HCT116 (cell line): ENCODE results near the gene EML3. TPM values are rescaled to one million over a fixed set of nuclear protein-coding genes. Genes with fewer than 3 reads are reported as not detected.

Experiments
- ATAC-seq: fragments of 200-7000 bp; cut with Tn5 transposase; 2 replicates; pipeline ENCODE4 v1.9.1; 2020; ENCODE audit warnings: mild to moderate bottlenecking, moderate library complexity
- BruUV-seq: library from RNA; stranded (reverse); fragments of 400-500 nt; replicated peaks from 2 replicates; lab custom pipeline; 2021; lab: Mats Ljungman, UMichigan
- CTCF ChIA-PET: fragments of 300-600 bp; sonication (Branson Sonifier 250); formaldehyde crosslinking; loops from one replicate; lab custom pipeline; 2021; ENCODE audit warnings: antibody characterized with exemption; lab: Charles Lee
- POLR2A ChIA-PET: fragments of 300-600, 350-600 bp; sonication (Branson Sonifier 250); formaldehyde crosslinking; loops from one replicate; lab custom pipeline; 2021; ENCODE audit warnings: antibody characterized with exemption; lab: Charles Lee
- RAD21 ChIA-PET, 2 experiments: fragments of 300-600 bp; sonication (Branson Sonifier 250); formaldehyde crosslinking; loops; one replicate each; lab custom pipeline; 2023; ENCODE audit warnings: low total read pairs in 2 of 2; ENCODE audit not compliant: uncharacterized antibody in 2 of 2, unreplicated experiment in 2 of 2, low non-redundant PET in 1 of 2; lab: Charles Lee
- DNase-seq: peaks from one replicate; pipeline ENCODE4 v3.0.0-alpha.2; 2010; ENCODE audit warnings: low read depth, low spot score
- H2AFZ ChIP-seq: fragments of 200-600 bp; shearing (Covaris generic), sonication (generic); 2 replicates; pipeline ENCODE4 v1.6.1; 2017; ENCODE audit warnings: low read depth, mixed run types, mixed read lengths, antibody characterized with exemption, low read length; ENCODE audit not compliant: poor library complexity, severe bottlenecking
- H3K27ac ChIP-seq: 2 replicates; pipeline ENCODE4 v1.5.1; 2012; ENCODE audit warnings: low read depth, low read length
- H3K27me3 ChIP-seq: fragments of 200-600 bp; sonication (generic); 2 replicates; pipeline ENCODE4 v1.6.1; 2016; ENCODE audit warnings: mixed run types, low read length, mixed read lengths; ENCODE audit not compliant: insufficient read depth
- H3K36me3 ChIP-seq, 2 experiments: fragments of 200-500 bp in 1 of 2; fragments of 200-600 bp in 1 of 2; sonication (Bioruptor generic) in 1 of 2; sonication (generic) in 1 of 2; 2 replicates each; pipeline versions ENCODE4 v1.5.1 to v1.6.1; 2014 to 2016; ENCODE audit warnings: low read length in 2 of 2, inconsistent platforms in 1 of 2, mixed read lengths in 1 of 2, mixed run types in 1 of 2; ENCODE audit not compliant: insufficient read depth in 2 of 2, control insufficient read depth in 1 of 2
- H3K4me1 ChIP-seq, 2 experiments: fragments of 200-600 bp in 1 of 2; sonication (generic) in 1 of 2; 2 replicates each; pipeline versions ENCODE4 v1.5.1 to v1.6.1; 2012 to 2017; ENCODE audit warnings: low read length in 2 of 2, inconsistent platforms in 1 of 2, mild to moderate bottlenecking in 1 of 2, mixed read lengths in 1 of 2, mixed run types in 1 of 2, moderate library complexity in 1 of 2; ENCODE audit not compliant: insufficient read depth in 2 of 2, control insufficient read depth in 1 of 2
- H3K4me2 ChIP-seq: fragments of 200-600 bp; sonication (generic); 2 replicates; pipeline ENCODE4 v1.6.1; 2017; ENCODE audit warnings: mixed run types, low read length, mixed read lengths
- H3K4me3 ChIP-seq, 2 experiments: fragments of 200-600 bp in 1 of 2; sonication (generic) in 1 of 2; replicated peaks in 1 of 2; 2 replicates each; pipeline ENCODE4 v1.5.1; 2011 to 2016; ENCODE audit warnings: low read length in 2 of 2, control low read depth in 1 of 2, low read depth in 1 of 2, mild to moderate bottlenecking in 1 of 2, mixed read lengths in 1 of 2, mixed run types in 1 of 2
- H3K79me2 ChIP-seq: fragments of 200-600 bp; sonication (generic); 2 replicates; pipeline ENCODE4 v1.6.1; 2017; ENCODE audit warnings: mild to moderate bottlenecking, mixed run types, low read length, moderate library complexity, mixed read lengths; ENCODE audit not compliant: insufficient read depth
- H3K9ac ChIP-seq: fragments of 200-600 bp; sonication (generic); 2 replicates; pipeline ENCODE4 v1.6.1; 2016; ENCODE audit warnings: low read length, mixed read lengths
- H3K9me2 ChIP-seq: fragments of 200-600 bp; sonication (generic), shearing (Covaris generic); 2 replicates; pipeline ENCODE4 v1.6.1; 2017; ENCODE audit warnings: mixed run types, mild to moderate bottlenecking, moderate library complexity; ENCODE audit not compliant: insufficient read depth
- H3K9me3 ChIP-seq, 2 experiments: fragments of 200-500 bp in 1 of 2; fragments of 200-600 bp in 1 of 2; sonication (Bioruptor generic) in 1 of 2; sonication (generic) in 1 of 2; 2 replicates each; pipeline ENCODE4 v1.6.1; 2014 to 2017; ENCODE audit warnings: low read length in 2 of 2, mixed read lengths in 2 of 2, inconsistent platforms in 1 of 2, low read depth in 1 of 2, mild to moderate bottlenecking in 1 of 2, mixed run types in 1 of 2, moderate library complexity in 1 of 2; ENCODE audit not compliant: control insufficient read depth in 1 of 2, insufficient read depth in 1 of 2
- H4K20me1 ChIP-seq: fragments of 200-600 bp; sonication (generic), shearing (Covaris generic); 2 replicates; pipeline ENCODE4 v1.6.1; 2017; ENCODE audit warnings: mixed run types, mild to moderate bottlenecking, moderate library complexity; ENCODE audit not compliant: insufficient read depth
- CBX3 ChIP-seq: IDR thresholded peaks from 2 replicates; pipeline ENCODE4 v1.6.1; 2012; ENCODE audit warnings: low read depth
- EZH2 ChIP-seq: fragments of 200-600 bp; sonication (generic); IDR thresholded peaks from 2 replicates; pipeline ENCODE4 v1.6.1; 2017; ENCODE audit warnings: antibody characterized with exemption, mixed run types
- JUND ChIP-seq: IDR thresholded peaks from 2 replicates; pipeline ENCODE4 v1.6.1; 2012
- POLR2AphosphoS5 ChIP-seq: IDR thresholded peaks from 2 replicates; pipeline ENCODE4 v1.6.1; 2011; ENCODE audit warnings: mild to moderate bottlenecking, low read depth, low read length, moderate library complexity
- RAD21 ChIP-seq: IDR thresholded peaks from 2 replicates; pipeline ENCODE4 v1.6.1; 2012; ENCODE audit warnings: low read depth, mild to moderate bottlenecking
- ZFX ChIP-seq: fragments of 450-650 bp; IDR thresholded peaks from 2 replicates; pipeline ENCODE4 v1.6.1; 2017
- ZNF274 ChIP-seq: fragments of 200-500 bp; sonication (Bioruptor generic); IDR thresholded peaks from 2 replicates; pipeline ENCODE4 v1.6.1; 2014; ENCODE audit warnings: mild to moderate bottlenecking, low read depth, low read length, inconsistent platforms
- intact Hi-C: fragments of 100-400 bp; cut with micrococcal nuclease; formaldehyde crosslinking; loops from 2 replicates; pipeline ENCODE4 v1.10.0; 2022
- total RNA-seq: library from RNA; stranded (reverse); gene quantifications from one replicate; pipeline ENCODE4 v1.2.1, GENCODE V29; 2021; ENCODE audit not compliant: unreplicated experiment
- TF ChIP-seq, protein P1 (sequence below): IDR thresholded peaks from 2 replicates; pipeline ENCODE4 v1.6.1; 2012
- TF ChIP-seq, protein P2 (sequence below), 3 experiments: fragments of 200-600 bp in 1 of 3; sonication (generic) in 1 of 3; IDR thresholded peaks in 2 of 3; conservative IDR thresholded peaks in 1 of 3; 2 replicates each; pipeline ENCODE4 v1.5.1; 2012 to 2017; ENCODE audit warnings: low read depth in 2 of 3, low read length in 2 of 3, antibody characterized with exemption in 1 of 3, borderline replicate concordance in 1 of 3, control low read depth in 1 of 3, mild to moderate bottlenecking in 1 of 3, mixed read lengths in 1 of 3, mixed run types in 1 of 3, moderate library complexity in 1 of 3; ENCODE audit not compliant: insufficient read depth in 1 of 3
- TF ChIP-seq, protein P3 (sequence below): IDR thresholded peaks from 2 replicates; pipeline ENCODE4 v1.6.1; 2011; ENCODE audit warnings: mild to moderate bottlenecking, low read length, moderate library complexity; ENCODE audit not compliant: insufficient replicate concordance; ENCODE audit errors: extremely low read depth
- TF ChIP-seq, protein P4 (sequence below): IDR thresholded peaks from 2 replicates; pipeline ENCODE4 v1.6.1; 2012

The EML3 gene
- total RNA-seq, 1 experiment from 2014 or later, result 124 TPM

DNA sequence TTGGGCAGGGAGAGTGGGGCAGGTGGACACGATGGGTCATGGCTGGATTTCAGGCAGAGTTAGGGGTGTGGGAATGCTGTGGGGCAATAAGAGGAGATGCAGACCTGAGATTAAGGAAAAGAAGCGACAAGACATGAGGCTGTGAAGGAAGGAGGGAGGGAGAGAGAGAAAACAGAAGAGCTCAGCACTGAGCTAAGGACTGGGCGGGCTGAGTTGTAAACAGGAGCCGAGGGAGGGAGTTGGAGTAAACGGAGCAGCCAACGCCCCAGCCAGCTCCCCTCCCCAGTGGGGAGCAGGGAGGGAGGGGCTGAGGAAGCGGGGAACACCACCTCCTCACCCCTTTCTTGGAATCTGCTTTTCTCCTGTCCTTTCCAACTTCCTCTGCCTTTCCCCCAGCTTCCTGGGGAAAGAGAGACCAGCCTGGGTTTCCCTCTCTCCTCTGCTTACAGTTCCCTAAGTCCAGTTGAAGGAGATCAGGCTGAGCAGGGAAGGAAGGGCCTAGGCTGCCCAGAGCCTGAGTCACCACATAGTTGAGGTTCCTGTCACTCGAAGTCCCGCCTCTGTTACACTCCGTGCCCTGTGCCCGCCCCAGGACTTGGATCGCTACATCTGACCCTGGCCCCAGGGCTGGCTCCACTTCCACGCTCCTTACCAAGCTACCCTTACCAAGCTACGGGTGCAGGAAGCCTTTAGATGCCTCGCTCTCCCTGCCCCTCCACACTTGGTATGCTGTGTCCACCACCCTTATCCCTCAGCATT, 59.3 kb downstream of the EML3 start:
- intact Hi-C loops, result no loop called here
- ChIA-PET CTCF (interaction anchor here (1.0 to 3.8 kb wide), 4 partner anchors 10 to 158 kb away, joined by 3 to 39 read pairs (median 20); partner anchors contain the start of gene TUT1), POLR2A (interaction anchor here (0.9 to 2.1 kb wide), 14 partner anchors 8 to 288 kb away, joined by 3 to 15 read pairs (median 5); partner anchors contain the start of genes B3GAT3, C11orf98, CSKMT and EEF1G), RAD21 (interaction anchor here (1.1 to 2.3 kb wide), 4 partner anchors 9 to 128 kb away, joined by 3 to 8 read pairs (median 4); no protein-coding TSS in a partner anchor)
- ATAC-seq, result peak; percentile 78
- peak overlapping the region; percentile 94 for H3K4me2 ChIP-seq
- no peaks in the 10 kb centered on the region for H4K20me1 ChIP-seq
- TF ChIP-seq, protein P1, sequence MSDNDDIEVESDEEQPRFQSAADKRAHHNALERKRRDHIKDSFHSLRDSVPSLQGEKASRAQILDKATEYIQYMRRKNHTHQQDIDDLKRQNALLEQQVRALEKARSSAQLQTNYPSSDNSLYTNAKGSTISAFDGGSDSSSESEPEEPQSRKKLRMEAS, result no peak
- TF ChIP-seq ZNF274 (no peak), ZFX (no peak), CBX3 (no peak), POLR2AphosphoS5 (peak; percentile 68), JUND (no peak), EZH2 (no peak), RAD21 (no peak)
- TF ChIP-seq, protein P2, sequence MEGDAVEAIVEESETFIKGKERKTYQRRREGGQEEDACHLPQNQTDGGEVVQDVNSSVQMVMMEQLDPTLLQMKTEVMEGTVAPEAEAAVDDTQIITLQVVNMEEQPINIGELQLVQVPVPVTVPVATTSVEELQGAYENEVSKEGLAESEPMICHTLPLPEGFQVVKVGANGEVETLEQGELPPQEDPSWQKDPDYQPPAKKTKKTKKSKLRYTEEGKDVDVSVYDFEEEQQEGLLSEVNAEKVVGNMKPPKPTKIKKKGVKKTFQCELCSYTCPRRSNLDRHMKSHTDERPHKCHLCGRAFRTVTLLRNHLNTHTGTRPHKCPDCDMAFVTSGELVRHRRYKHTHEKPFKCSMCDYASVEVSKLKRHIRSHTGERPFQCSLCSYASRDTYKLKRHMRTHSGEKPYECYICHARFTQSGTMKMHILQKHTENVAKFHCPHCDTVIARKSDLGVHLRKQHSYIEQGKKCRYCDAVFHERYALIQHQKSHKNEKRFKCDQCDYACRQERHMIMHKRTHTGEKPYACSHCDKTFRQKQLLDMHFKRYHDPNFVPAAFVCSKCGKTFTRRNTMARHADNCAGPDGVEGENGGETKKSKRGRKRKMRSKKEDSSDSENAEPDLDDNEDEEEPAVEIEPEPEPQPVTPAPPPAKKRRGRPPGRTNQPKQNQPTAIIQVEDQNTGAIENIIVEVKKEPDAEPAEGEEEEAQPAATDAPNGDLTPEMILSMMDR (IDR thresholded peaks at IDR 0.05 in 2 of 3, conservative IDR thresholded peaks at IDR 0.05 in 1 of 3; ENCODE audit: borderline replicate concordance in 1 of 3, insufficient read depth in 1 of 3, low read depth in 2 of 3, low read length in 2 of 3), result no peak
- TF ChIP-seq, protein P3, sequence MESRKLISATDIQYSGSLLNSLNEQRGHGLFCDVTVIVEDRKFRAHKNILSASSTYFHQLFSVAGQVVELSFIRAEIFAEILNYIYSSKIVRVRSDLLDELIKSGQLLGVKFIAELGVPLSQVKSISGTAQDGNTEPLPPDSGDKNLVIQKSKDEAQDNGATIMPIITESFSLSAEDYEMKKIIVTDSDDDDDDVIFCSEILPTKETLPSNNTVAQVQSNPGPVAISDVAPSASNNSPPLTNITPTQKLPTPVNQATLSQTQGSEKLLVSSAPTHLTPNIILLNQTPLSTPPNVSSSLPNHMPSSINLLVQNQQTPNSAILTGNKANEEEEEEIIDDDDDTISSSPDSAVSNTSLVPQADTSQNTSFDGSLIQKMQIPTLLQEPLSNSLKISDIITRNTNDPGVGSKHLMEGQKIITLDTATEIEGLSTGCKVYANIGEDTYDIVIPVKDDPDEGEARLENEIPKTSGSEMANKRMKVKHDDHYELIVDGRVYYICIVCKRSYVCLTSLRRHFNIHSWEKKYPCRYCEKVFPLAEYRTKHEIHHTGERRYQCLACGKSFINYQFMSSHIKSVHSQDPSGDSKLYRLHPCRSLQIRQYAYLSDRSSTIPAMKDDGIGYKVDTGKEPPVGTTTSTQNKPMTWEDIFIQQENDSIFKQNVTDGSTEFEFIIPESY, result peak; percentile 90
- TF ChIP-seq, protein P4, sequence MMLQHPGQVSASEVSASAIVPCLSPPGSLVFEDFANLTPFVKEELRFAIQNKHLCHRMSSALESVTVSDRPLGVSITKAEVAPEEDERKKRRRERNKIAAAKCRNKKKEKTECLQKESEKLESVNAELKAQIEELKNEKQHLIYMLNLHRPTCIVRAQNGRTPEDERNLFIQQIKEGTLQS, result no peak
- H3K36me3 ChIP-seq, result no peaks in the 10 kb centered on the region; a peak in 1 of 4 replicates
- H3K4me1 ChIP-seq, result peaks cover 70 to 87% of the 10 kb centered on the region in 2 experiments
- DNase-seq, result peak; percentile 91
- H2AFZ ChIP-seq, result no peak overlapping the region
- peak overlapping the region; percentile 36 to 52 for H3K4me3 ChIP-seq
- H3K27me3 ChIP-seq, result no peaks in the 10 kb centered on the region
- peak overlapping the region; percentile 99 for H3K27ac ChIP-seq
- BruUV-seq, result TSS peak; percentile 57
- H3K9ac ChIP-seq, result peak overlapping the region; percentile 81
- peaks cover 9% of the 10 kb centered on the region for H3K79me2 ChIP-seq
- H3K9me2 ChIP-seq, result no peaks in the 10 kb centered on the region
- H3K9me3 ChIP-seq, result no peaks in the 10 kb centered on the region
